HG03280 (cell line): ENCODE data around the gene ATP13A2.
"Not testable (repeated sequence)": the region's sequence is repeated elsewhere in the genome, so short reads cannot be mapped to it uniquely, and the experiment has no call there.

Experiments used
- ATAC-seq: cut with Tn5 transposase; IDR thresholded peaks from one replicate; pipeline ENCODE4 v1.9.1; 2021; ENCODE audit warnings: mild to moderate bottlenecking, moderate library complexity; ENCODE audit not compliant: unreplicated experiment

Gene ATP13A2

GRCh38 chr1:16961297-16962133 is 50.2 kb downstream of the ATP13A2 start:
- no peak for ATAC-seq

- peak; percentile 76 for ATAC-seq
Observed at GRCh38 chr1:16960560-16961296, 51.0 kb downstream of the ATP13A2 start.

DNA sequence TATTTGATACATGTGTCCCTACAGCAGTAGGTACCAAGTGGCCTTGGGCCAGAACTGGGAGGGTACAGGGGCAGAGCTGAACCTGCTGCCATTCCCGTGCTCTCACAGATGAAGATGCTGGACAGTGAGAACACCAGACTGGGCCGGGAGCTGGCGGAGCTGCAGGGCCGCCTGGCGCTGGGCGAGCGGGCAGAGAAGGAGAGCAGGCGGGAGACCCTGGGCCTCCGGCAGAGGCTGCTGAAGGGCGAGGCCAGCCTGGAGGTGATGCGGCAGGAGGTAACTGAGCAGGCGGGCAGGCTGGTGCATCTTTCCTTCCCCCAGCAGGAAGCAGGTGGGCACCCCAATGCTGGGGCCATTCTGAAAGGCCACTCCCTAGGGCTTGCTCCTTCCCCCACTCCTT is 53.3 kb downstream of the ATP13A2 start:
- ATAC-seq, result no peak

DNA sequence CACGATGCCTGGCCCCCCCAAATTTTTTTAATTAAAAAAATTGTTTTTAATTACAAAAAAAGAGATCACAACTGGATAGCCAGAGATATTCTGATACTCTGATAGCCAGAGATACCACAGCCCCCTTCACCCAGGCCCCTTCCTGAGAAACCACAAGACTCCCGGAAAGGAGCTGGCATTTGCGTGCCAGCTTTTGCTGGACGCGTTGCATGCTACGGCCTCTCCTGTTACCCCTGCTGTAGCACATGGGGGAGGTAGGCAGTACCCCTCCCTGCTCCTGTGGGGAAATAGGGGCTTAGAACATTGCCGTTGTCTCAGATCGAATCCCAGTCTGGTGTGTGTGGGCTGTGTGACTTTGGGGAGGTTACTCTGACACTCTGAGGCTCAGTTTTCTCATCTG is 54.0 kb downstream of the ATP13A2 start:
- no peak for ATAC-seq

- no peak for ATAC-seq
Observed at GRCh38 chr1:16956775-16957174, 55.0 kb downstream of the ATP13A2 start.

DNA sequence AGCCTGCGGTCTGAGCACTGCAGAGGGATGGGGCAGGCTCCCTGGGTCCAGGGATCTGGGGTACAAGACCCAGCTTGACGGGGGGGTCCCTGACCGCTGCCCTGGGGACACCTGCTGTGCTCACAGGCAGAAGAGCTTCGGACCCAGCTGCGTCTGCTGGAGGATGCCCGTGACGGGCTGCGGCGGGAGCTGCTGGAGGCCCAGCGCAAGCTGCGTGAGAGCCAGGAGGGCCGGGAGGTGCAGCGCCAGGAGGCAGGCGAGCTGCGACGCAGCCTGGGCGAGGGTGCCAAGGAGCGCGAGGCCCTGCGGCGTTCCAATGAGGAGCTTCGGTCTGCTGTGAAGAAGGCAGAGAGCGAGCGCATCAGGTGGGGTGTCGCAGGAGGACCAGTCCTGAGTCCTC is 56.5 kb downstream of the ATP13A2 start:
- ATAC-seq, result no peak

GRCh38 chr1:16954579-16954978 is 57.1 kb downstream of the ATP13A2 start:
- no peak for ATAC-seq

DNA sequence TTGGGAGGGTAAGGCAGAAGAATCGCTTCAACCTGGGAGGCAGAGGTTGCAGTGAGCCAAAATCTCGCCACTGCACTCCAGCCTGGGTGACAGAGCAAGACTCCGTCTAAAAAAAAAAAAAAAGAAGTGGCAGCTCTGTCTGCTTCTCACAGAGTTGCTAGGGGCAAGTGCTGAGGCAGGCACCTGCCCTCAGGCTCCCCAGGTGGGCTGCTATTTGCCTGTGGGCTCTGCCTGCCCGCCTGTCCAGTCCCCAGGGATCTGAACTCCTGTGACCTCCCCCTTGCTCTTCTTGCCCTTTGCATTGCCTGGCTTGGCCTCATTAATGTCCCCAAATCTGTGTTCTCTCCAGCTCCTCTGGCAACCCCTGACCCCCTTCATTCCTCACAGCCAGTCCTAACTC is 59.4 kb downstream of the ATP13A2 start:
- ATAC-seq, result not testable (repeated sequence)

GRCh38 chr1:16949026-16949425 is 62.7 kb downstream of the ATP13A2 start:
- ATAC-seq, result not testable (repeated sequence)

DNA sequence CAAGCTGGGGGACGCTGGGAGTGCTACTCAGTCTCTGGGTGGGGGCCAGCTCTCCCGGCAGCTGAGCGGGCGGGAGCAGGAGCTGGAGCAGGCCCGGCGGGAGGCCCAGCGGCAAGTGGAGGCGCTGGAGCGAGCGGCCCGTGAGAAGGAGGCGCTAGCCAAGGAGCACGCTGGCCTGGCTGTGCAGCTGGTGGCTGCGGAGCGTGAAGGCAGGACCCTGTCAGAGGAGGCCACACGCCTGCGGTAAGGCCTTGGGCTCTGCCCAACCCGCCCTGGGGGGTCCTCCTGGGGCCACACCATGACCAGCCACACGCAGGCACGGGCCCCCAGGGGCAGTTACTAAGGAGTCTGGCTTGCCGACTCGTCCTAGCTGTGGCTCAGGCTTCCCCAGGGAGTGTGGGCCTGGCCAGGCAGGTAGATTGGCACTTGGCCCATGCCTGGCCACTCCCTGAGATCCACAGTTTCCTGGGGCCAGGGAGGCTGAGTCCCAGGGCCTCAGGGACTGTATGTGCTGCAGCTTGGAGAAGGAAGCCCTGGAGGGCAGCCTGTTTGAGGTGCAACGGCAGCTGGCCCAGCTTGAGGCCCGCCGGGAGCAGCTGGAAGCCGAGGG is 63.3 kb downstream of the ATP13A2 start:
- not testable (repeated sequence) for ATAC-seq

- ATAC-seq, result no peak
Observed at GRCh38 chr1:16946646-16947045, 65.1 kb downstream of the ATP13A2 start.

GRCh38 chr1:16946185-16946584 is 65.5 kb downstream of the ATP13A2 start:
- ATAC-seq, result not testable (repeated sequence)

GRCh38 chr1:16945512-16945911 is 66.2 kb downstream of the ATP13A2 start:
- not testable (repeated sequence) for ATAC-seq

GRCh38 chr1:16944038-16944437 is 67.7 kb downstream of the ATP13A2 start:
- no peak for ATAC-seq

GRCh38 chr1:16939386-16940180 is 72.1 kb downstream of the ATP13A2 start:
- not testable (repeated sequence) for ATAC-seq

GRCh38 chr1:16938351-16939321 is 73.1 kb downstream of the ATP13A2 start:
- ATAC-seq, result no peak

DNA sequence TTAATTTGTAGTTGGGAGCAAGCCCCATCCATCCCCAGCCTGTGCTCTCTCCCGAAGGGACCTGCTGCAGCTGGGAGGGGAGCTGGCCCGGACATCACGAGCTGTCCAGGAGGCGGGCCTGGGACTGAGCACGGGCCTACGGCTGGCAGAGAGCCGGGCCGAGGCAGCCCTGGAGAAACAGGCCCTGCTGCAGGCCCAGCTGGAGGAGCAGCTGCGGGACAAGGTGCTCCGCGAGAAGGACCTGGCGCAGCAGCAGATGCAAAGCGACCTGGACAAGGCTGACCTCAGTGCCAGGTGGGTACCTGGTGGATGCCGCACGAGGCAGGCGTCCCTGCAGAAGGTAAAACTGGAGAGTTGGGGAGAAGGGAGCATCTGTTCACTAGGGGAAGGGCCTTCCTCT is 75.1 kb downstream of the ATP13A2 start:
- not testable (repeated sequence) for ATAC-seq
